BLaER1 (cell line): Measurements from ENCODE around the gene CNN3.

Experiments used
- H3K27ac ChIP-seq: shearing (Covaris generic); formaldehyde crosslinking; 2 replicates; pipeline ENCODE4 v1.8.1; 2022
- H3K27me3 ChIP-seq: shearing (Covaris generic); formaldehyde crosslinking; 2 replicates; pipeline ENCODE4 v1.8.1; 2022
- H3K36me3 ChIP-seq: shearing (Covaris generic); formaldehyde crosslinking; 2 replicates; pipeline ENCODE4 v1.8.1; 2022
- H3K4me1 ChIP-seq: shearing (Covaris generic); formaldehyde crosslinking; 2 replicates; pipeline ENCODE4 v1.8.1; 2022
- H3K4me2 ChIP-seq: shearing (Covaris generic); formaldehyde crosslinking; 2 replicates; pipeline ENCODE4 v1.8.1; 2022
- H3K4me3 ChIP-seq: shearing (Covaris generic); formaldehyde crosslinking; 2 replicates; pipeline ENCODE4 v1.8.1; 2022
- H3K9ac ChIP-seq: shearing (Covaris generic); formaldehyde crosslinking; 2 replicates; pipeline ENCODE4 v1.8.1; 2022
- H3K9me3 ChIP-seq: shearing (Covaris generic); formaldehyde crosslinking; 2 replicates; pipeline ENCODE4 v1.8.1; 2022
- H4K20me1 ChIP-seq: shearing (Covaris generic); formaldehyde crosslinking; 2 replicates; pipeline ENCODE4 v1.8.1; 2022
- Cebpa-rat ChIP-seq: shearing (Covaris generic); IDR thresholded peaks from 2 replicates; pipeline ENCODE4 v1.8.1; 2022

CNN3 gene

DNA sequence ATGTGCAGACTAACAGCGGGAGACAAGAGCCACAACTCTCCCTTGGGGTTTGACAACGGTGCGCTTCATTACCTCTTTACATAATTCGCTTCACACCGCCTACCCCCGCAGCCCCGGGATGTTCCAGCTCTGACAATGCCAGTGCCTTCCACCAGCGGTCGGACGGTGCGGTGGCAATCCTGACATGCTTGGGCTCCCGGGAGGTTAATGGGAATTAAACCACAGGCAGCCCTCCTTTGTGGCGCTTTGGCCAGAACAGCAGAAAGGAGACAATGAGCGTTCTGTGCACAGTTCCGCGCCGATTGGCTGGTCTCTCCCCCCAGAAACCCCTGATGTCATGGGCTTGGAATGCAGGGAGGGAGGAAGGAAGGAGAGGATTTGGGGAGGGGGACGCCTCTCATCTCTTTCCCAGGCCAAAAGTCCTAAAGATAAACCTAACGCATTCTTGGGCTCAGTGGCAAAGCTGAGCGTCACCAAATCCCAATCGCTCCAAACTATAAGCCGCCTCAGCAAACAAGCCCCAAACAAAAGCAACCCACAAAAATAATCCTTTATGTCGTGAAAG is 1.3 kb downstream of the CNN3 start:
- H3K27me3 ChIP-seq = peaks cover 32% of the 10 kb centered on the region
- no peaks in the 10 kb centered on the region for H3K9me3 ChIP-seq
- peaks cover 33% of the 10 kb centered on the region for H3K4me1 ChIP-seq
- H3K4me3 ChIP-seq = peak overlapping the region; percentile 79
- peak overlapping the region; percentile 82 for H3K9ac ChIP-seq
- no peak for TF ChIP-seq Cebpa-rat
- H4K20me1 ChIP-seq = peaks cover 48% of the 10 kb centered on the region
- H3K36me3 ChIP-seq = peaks cover 9% of the 10 kb centered on the region; the same call in 1 of the 2 replicates
- H3K27ac ChIP-seq = peak overlapping the region; percentile 82; the same call in 1 of the 2 replicates
- peak overlapping the region; percentile 98 for H3K4me2 ChIP-seq

DNA sequence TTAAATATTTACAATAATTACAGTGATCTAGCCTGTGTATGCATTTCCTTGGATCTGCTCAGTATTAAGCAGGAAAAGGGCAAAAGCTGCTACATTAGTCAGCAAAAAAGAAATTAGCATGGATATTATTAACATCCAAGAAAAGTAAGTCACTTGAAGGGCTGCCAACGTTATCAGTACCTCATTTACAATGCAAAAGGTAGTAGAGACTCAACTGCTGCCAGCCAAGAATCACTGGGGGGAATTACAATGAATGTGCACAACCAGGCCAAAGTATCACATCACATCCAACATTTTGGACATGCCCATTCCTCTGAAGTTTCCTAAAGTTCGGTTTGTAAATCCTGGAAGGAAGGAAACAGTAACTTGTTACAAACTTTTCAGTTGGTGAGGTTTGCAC is 1.9 kb downstream of the CNN3 start:
- no peak overlapping the region for H3K27ac ChIP-seq
- peaks cover 33% of the 10 kb centered on the region for H3K4me1 ChIP-seq
- H4K20me1 ChIP-seq = peaks cover 54% of the 10 kb centered on the region
- TF ChIP-seq Cebpa-rat = no peak
- H3K9me3 ChIP-seq = no peaks in the 10 kb centered on the region
- peak overlapping the region; percentile 98 for H3K4me2 ChIP-seq
- peak overlapping the region; percentile 79 for H3K4me3 ChIP-seq
- H3K36me3 ChIP-seq = peaks cover 9% of the 10 kb centered on the region; the same call in 1 of the 2 replicates
- 0 out of 2 replicates have a peak overlapping the region, but pooled peaks have one; percentile 82 for H3K9ac ChIP-seq
- H3K27me3 ChIP-seq = peaks cover 32% of the 10 kb centered on the region

DNA sequence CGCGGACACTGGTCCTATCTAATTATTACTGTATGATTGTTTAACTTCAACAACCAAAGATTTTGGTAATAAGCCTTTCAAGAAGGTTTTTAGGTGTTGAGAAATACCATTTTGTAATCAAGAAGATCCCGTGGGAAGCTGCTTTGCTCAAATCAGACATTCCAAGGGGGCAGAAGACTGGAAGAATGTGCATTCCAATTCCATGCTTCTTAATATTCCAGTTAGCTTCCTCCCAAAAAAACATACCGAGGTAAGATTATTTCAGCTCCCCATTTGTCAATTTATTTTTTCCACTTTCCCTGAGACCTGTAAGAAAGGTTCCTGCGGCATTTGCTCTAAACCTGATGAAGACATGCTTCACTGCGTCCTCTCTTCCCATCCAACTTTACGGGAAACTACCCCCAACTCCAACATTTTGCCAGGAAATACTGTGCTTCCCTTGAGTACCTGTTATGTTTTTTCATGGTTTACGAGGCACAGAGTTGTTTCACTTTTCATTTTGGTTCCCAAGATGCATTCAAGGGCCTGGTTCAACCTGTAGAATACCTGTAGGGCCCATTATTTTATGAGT is 4.1 kb downstream of the CNN3 start:
- no peak overlapping the region for H3K4me2 ChIP-seq
- H3K4me3 ChIP-seq = no peak overlapping the region
- no peak for TF ChIP-seq Cebpa-rat
- H3K9ac ChIP-seq = no peak overlapping the region
- H3K27ac ChIP-seq = no peak overlapping the region
- peaks cover 28% of the 10 kb centered on the region for H3K4me1 ChIP-seq
- peaks cover 62% of the 10 kb centered on the region for H4K20me1 ChIP-seq
- H3K9me3 ChIP-seq = no peaks in the 10 kb centered on the region; the same call in 1 of the 2 replicates
- H3K36me3 ChIP-seq = peaks cover 9% of the 10 kb centered on the region; the same call in 1 of the 2 replicates
- peaks cover 27% of the 10 kb centered on the region for H3K27me3 ChIP-seq

DNA sequence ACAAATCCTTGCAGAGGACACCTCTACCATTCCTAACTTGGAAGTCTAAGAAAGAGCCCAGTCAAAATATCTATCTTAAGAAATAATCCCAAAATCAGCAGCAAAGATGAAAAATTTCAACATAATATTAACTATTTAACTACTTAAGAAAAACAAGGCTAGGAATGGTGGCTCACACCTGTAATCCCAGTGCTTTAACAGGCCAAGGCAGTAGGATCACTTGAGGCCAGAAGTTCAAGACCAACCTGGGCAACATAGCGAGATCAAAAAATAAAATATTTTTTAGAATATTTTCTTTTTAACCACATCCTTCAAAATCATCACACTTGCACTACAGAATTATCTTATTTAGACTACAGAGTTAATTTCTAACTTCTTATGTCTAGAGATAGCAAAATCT is 4.9 kb downstream of the CNN3 start:
- no peak overlapping the region for H3K27ac ChIP-seq
- peaks cover 62% of the 10 kb centered on the region for H4K20me1 ChIP-seq
- peaks cover 9% of the 10 kb centered on the region; the same call in 1 of the 2 replicates for H3K36me3 ChIP-seq
- no peak overlapping the region for H3K4me3 ChIP-seq
- no peak overlapping the region for H3K4me2 ChIP-seq
- no peak for TF ChIP-seq Cebpa-rat
- no peaks in the 10 kb centered on the region; the same call in 1 of the 2 replicates for H3K9me3 ChIP-seq
- no peak overlapping the region for H3K9ac ChIP-seq
- H3K27me3 ChIP-seq = peaks cover 20% of the 10 kb centered on the region
- H3K4me1 ChIP-seq = peaks cover 22% of the 10 kb centered on the region

DNA sequence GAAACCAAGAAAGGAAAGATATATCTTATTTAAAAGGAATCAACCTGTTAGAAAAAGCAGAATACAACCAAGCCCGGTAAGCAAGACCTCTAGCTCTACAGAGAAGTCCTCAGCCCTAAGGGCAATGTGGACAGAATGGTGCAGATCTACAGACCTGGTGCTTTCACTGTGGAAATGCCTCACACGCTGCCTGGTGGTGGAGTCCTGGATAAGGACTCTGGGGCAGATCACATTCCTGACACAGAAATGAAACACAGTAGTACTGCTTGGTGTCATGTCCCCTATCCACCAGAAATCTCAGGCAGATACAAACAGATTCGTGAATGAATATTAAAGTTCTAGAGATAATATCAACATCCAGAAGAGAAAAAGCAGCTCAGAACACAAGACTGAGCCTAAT is 6.8 kb downstream of the CNN3 start:
- Histone ChIP-seq H3K4me1 (peaks cover 15% of the 10 kb centered on the region), H3K27me3 (peaks cover 1% of the 10 kb centered on the region; the same call in 1 of the 2 replicates), H3K4me3 (no peak overlapping the region), H3K27ac (no peak overlapping the region), H4K20me1 (peaks cover 54% of the 10 kb centered on the region), H3K9ac (no peak overlapping the region), H3K9me3 (no peaks in the 10 kb centered on the region; the same call in 1 of the 2 replicates), H3K36me3 (peaks cover 9% of the 10 kb centered on the region; the same call in 1 of the 2 replicates), H3K4me2 (no peak overlapping the region)
- TF ChIP-seq Cebpa-rat = no peak

DNA sequence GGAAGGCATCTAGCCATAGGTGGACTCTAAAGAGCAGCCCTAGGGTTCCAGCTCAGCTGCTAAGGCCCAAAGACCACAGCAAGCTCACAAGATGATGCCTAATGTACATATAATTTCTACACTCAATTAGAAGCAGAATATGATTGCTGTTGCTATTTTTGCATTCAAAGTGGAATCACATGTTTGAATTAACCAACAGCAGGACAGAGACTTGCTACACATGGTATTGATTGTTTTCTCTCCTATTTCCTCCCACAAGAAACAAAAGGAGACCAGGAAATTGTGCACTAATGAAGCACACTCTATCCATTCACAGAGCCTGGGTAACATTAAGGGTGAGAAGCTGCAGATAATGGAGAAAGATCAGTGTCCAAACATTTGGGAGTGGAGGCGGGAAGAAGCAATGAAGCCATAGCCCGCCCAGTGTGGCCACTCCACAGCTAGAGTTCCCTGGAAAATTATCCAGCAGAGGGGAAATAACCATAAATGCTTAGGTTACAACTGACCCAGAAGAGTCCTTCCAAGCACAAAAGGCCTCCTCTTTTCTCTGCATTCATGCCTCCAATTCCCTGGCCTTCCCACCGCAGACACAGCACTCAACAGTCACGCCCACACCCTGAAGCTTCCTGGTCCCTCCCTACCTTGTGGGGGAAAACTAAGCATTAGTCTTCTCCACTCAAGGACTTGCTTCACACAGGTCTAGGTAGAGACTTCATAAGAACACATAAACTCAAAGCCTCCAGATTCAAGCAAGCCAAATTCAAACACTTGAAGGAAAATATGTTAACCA is 7.5 kb downstream of the CNN3 start:
- no peaks in the 10 kb centered on the region; the same call in 1 of the 2 replicates for H3K9me3 ChIP-seq
- no peak for TF ChIP-seq Cebpa-rat
- H3K9ac ChIP-seq = no peak overlapping the region
- peaks cover 47% of the 10 kb centered on the region for H4K20me1 ChIP-seq
- H3K4me1 ChIP-seq = peaks cover 8% of the 10 kb centered on the region; the same call in 1 of the 2 replicates
- H3K27ac ChIP-seq = no peak overlapping the region
- no peak overlapping the region for H3K4me3 ChIP-seq
- peaks cover 9% of the 10 kb centered on the region; the same call in 1 of the 2 replicates for H3K36me3 ChIP-seq
- no peaks in the 10 kb centered on the region for H3K27me3 ChIP-seq
- H3K4me2 ChIP-seq = no peak overlapping the region

DNA sequence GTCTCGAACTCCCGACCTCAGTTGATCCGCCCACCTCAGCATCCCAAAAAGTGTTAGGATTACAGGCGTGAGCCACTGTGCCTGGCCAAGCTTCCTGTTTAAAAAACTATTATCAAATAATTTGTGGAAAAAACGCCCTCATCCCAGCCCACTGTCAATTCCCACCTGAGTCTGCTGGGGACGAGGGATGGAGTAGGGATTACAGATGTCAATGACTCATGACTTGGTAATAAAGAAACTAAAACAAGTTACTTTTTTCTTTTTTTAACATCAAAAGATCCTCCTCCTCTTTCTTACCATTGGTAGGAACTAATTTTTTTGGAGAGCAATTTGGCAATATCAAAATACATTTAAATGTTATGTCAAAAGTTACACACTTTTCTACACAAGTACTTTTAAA is 9.7 kb downstream of the CNN3 start:
- H3K9me3 ChIP-seq = no peaks in the 10 kb centered on the region; the same call in 1 of the 2 replicates
- H3K4me1 ChIP-seq = no peaks in the 10 kb centered on the region
- H3K27me3 ChIP-seq = no peaks in the 10 kb centered on the region
- peaks cover 3% of the 10 kb centered on the region; the same call in 1 of the 2 replicates for H3K36me3 ChIP-seq
- H4K20me1 ChIP-seq = peaks cover 29% of the 10 kb centered on the region
- H3K4me3 ChIP-seq = no peak overlapping the region
- no peak overlapping the region for H3K9ac ChIP-seq
- TF ChIP-seq Cebpa-rat = no peak
- H3K27ac ChIP-seq = no peak overlapping the region
- no peak overlapping the region for H3K4me2 ChIP-seq

DNA sequence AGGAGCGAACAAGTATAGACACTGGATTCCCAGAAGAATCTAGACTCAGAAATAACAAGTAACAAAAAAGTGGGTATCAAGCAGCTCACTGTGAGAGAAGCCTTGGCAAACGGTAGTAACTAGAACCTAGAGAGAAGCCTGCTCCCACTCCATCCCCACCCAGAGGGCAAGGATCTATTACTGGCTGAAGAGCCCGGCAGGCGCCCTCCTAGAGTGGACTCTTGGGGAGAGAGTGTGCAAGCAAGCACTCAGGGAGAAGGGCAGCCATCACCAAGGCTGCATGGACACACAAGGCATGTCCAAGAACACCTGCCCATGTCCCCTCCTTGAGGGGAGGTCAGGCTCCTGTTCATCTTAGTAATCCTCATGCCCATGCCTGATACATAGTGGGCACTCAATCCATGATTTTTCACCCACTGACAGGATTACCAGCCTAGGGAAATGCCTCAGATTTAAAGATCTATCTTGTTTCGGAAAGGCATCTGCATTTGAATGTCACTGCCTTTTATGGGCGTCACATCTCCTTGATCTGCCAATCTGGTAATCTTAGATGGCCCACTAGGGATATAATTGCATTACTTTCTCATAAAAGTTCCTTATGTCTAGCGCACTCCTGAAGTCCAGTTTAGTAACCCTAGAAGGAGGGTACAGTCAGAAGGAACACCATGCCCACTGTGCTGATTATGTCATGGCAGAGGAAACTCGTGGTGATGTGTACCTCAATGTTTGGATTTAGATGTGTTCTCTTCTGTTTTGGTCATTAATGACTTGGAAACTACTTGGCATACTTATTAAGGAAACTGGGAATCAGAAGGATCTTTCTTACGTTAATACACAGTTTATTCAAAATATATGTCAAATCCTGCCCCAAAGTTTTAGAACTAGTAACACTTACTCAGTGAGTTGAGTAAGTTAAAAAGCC is 14.4 kb downstream of the CNN3 start:
- Histone ChIP-seq H3K4me2 (no peak overlapping the region), H3K27ac (no peak overlapping the region), H3K4me1 (no peaks in the 10 kb centered on the region)

DNA sequence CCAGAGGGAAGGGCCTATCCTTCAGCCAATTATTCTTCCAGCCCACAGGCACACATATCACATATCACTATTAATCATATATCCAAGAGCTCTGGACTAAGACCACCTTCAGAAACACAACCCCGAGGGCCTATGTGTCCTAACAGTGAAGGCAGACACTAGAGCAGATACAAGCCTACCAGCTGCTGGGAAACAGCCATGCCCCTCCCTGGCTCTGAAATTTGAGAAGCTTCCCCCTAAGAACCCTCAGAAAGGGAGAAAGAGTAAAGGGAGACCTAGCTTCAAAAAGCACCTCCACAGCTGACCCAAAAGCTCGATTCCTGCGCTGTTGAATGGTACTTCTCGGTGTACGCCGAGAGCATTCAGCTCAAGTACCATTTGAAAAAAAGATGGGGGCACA is 17.4 kb downstream of the CNN3 start:
- H3K9me3 ChIP-seq = no peaks in the 10 kb centered on the region
- peaks cover 26% of the 10 kb centered on the region; the same call in 1 of the 2 replicates for H4K20me1 ChIP-seq
- H3K27ac ChIP-seq = no peak overlapping the region
- no peak overlapping the region for H3K4me3 ChIP-seq
- no peak for TF ChIP-seq Cebpa-rat
- H3K4me2 ChIP-seq = no peak overlapping the region
- peaks cover 15% of the 10 kb centered on the region; the same call in 1 of the 2 replicates for H3K36me3 ChIP-seq
- no peak overlapping the region for H3K9ac ChIP-seq
- no peaks in the 10 kb centered on the region for H3K4me1 ChIP-seq
- H3K27me3 ChIP-seq = no peaks in the 10 kb centered on the region

More for the DNA sequence above, 14.4 kb downstream of the CNN3 start:
- Histone ChIP-seq H3K9ac (no peak overlapping the region), H3K27me3 (no peaks in the 10 kb centered on the region), H4K20me1 (peaks cover 16% of the 10 kb centered on the region; the same call in 1 of the 2 replicates), H3K36me3 (peaks cover 15% of the 10 kb centered on the region; the same call in 1 of the 2 replicates), H3K4me3 (no peak overlapping the region), H3K9me3 (no peaks in the 10 kb centered on the region)
- TF ChIP-seq Cebpa-rat = no peak
